ENCODE data around the gene SRXN1.
"Not testable (repeated sequence)": the region's sequence is repeated elsewhere in the genome, so short reads cannot be mapped to it uniquely, and the experiment has no call there.

Gene SRXN1

DNA sequence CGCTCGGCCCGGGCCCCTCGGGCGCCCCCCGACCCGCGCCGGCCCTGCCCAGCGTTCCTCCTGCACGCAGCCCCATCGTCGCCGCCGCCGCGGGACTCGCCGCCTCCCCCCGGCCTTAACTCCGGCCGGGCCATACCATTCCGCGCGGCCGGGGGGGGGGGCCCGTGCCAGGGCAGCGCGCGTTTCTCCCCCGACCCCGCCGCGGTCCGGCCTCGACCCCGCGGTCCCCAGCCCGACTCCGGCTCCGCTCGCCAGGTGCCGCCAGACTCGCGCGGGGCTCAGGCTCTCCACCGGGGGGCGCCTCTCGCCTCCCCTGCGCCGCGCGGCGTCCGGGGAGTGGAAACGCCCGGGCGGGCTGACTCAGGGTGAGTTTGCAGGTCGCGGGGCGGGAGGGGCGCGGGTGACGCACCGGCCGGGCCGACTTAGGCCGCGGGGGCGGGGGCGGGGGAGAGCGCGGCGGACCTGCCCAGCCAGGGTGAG lies at the start of gene SRXN1:
Gene SRXN1, minus strand, starts transcription at position 91 of the 480 bp plus-strand sequence. Its CDS starts 15 bp downstream, at position 76.
- peak; percentile 91 for DNase-seq

GRCh38 chr20:701401-702129 lies 48.6 kb upstream of the SRXN1 start:
- DNase-seq, result no peak

- no peak for DNase-seq
Observed at GRCh38 chr20:699811-700338, 46.9 kb upstream of the SRXN1 start.

GRCh38 chr20:699342-699741 lies 46.3 kb upstream of the SRXN1 start:
- DNase-seq, result no peak

GRCh38 chr20:698276-698675 lies 45.3 kb upstream of the SRXN1 start:
- no peak for DNase-seq

DNA sequence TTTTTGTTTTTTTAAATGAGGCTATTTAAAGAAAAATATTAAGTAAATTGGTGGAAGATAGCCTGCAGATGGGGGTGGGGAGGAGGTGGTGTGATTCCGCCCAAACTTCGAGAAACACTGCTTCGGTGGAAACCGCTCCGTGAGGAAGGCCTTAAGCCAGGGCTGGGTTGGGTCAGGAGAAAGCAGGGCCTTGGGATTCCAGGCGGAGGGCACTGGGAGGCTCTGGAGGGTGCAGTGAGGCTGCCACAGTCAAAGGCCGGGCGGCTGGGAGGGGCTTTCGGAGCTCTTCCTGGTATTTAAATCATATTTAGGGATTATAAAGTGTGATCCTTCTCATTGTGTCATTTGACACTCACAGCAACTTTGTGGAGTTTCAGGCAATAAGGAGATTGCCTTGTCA lies 44.8 kb upstream of the SRXN1 start:
- no peak for DNase-seq

GRCh38 chr20:695165-695866 lies 42.3 kb upstream of the SRXN1 start:
- no peak for DNase-seq

DNA sequence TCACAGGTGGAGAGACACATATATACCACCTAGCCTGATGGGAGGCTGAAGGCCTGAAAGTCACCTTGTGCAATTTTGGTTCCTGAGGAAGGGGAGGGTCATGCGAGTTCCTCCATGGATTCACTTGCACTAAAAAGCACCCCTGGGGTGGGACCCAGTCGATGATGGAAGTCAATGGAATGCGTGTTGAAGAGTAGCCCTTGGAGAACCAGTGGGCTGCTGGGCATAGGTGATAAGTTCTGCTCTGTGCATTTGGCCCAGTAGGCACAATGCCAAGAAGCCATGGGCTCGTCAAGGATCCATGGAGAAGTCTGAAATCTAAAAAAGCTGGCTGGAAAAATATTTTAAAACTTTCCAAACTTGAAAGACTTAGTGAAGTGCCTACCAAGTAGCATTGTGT lies 41.5 kb upstream of the SRXN1 start:
- no peak for DNase-seq

DNA sequence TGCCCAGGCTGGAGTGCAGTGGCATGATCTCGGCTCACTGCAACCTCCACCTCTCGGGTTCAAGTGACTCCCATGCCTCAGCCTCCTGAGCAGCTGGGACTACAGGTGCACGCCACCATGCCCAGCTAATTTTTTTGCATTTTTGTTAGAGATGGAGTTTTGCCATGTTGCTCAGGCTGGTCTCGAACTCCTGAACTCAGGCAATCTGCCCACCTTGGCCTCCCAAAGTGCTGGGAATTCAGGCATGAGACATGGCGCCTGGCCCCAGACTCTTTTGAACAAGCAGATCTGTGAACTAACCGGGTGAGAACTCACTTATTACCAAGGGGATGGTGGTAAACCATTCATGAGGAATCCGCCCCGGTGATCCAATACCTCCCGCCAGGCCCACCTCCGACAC lies 40.8 kb upstream of the SRXN1 start:
- not testable (repeated sequence) for DNase-seq

- no peak for DNase-seq
Observed at GRCh38 chr20:692044-692443, 39.0 kb upstream of the SRXN1 start.

- no peak for DNase-seq
Observed at GRCh38 chr20:689947-690346, 36.9 kb upstream of the SRXN1 start.

DNA sequence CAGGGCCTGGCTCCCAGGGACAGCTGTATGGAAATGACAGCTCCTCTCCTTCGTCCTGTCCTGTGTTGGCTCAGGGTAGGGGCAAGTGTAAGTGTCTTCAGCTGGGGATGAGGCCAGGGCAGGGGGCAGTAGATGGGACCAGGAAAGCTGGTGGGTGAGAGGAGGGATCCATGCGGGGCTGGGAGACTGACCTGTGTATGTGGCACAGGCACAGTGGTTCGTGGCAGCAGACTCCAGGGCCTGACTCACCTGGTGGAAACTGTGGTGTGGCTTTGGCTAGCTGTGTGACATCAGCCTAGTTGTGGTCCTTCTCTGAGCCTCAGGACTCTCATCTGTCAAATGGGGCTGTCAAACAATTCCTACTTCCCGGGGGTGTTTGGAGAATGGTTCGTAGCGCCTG lies 36.3 kb upstream of the SRXN1 start:
- DNase-seq, result no peak

GRCh38 chr20:688809-689212 lies 35.8 kb upstream of the SRXN1 start:
- no peak for DNase-seq

GRCh38 chr20:687468-688203 lies 34.6 kb upstream of the SRXN1 start:
- no peak for DNase-seq

- DNase-seq, result no peak
Observed at GRCh38 chr20:684676-685319, 31.8 kb upstream of the SRXN1 start.

GRCh38 chr20:682123-682522 lies 29.1 kb upstream of the SRXN1 start:
- DNase-seq, result no peak

GRCh38 chr20:680638-681187 lies 27.7 kb upstream of the SRXN1 start:
- no peak for DNase-seq

GRCh38 chr20:677957-678356 lies 25.0 kb upstream of the SRXN1 start:
- no peak for DNase-seq

DNA sequence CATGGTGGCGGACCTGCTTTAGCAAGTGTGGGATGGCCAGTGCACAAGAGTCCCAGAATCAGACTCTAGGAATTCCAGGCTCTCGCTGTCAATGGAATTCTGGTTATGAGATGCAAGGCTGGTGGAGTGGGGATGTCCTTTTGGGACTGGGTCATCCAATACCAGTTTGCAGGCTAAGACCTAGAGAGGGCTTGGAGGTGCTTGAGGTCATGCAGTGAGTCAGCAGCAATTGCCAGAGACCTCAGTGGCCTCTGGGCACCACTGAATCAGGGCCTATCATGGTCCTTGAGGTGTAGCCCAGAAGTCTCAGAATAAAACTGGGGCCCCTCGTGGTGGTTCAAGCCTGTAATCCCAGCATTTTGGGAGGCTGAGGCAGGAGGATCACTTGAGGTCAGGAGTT lies 24.0 kb upstream of the SRXN1 start:
- no peak for DNase-seq

DNA sequence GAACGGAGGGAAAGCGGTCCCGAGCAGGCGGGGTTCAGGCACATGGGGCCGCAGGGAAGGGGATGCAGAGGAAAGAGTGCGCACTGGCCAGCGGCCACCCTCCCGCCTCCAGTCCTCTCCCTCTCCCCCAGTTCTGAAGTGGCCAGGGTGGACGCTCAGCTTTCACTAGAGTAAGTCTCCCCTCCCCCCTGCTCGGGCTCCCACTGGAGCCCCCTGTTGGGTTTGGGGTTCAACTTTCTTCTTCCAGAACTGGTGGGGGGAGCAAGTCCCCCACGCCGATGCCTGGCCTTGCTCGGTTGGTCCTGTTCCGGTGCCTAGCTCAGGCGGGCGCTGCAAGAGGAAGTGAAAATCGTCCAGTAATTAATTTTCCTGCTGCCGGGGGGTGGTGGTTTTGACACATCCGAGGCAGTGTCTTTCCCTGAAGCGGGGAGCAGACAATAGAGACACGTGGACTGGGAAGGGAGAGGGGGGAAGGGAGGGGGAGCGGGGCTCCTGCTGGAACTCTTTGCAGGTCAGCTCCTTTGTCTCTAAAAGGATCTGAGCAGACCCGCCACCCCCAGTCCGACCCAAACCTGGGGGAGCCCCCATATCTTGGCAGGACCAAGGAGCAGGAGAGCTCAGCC lies 23.4 kb upstream of the SRXN1 start:
- DNase-seq, result no peak

GRCh38 chr20:675453-676314 lies 22.7 kb upstream of the SRXN1 start, which contains the start of gene SCRT2:
Gene SCRT2 (minus strand): TSS chr20:675802. CDS start chr20:675601, 201 bp downstream.
- peak; percentile 49 for DNase-seq
